GM19043 (cell line): Measurements from ENCODE around the gene CFAP69.

ENCODE experiments used
- ATAC-seq: cut with Tn5 transposase; IDR thresholded peaks from one replicate; pipeline ENCODE4 v1.9.1; 2021; ENCODE audit warnings: low read depth; ENCODE audit not compliant: unreplicated experiment

The CFAP69 gene

GRCh38 chr7:90267263-90267858 is 22.4 kb downstream of the CFAP69 start:
- ATAC-seq, result no peak

GRCh38 chr7:90269163-90269562 is 24.2 kb downstream of the CFAP69 start:
- no peak for ATAC-seq

GRCh38 chr7:90270431-90271178 is 25.6 kb downstream of the CFAP69 start:
- no peak for ATAC-seq

- no peak for ATAC-seq
These were observed 26.8 kb downstream of the CFAP69 start for GRCh38 chr7:90271753-90272152.

GRCh38 chr7:90272242-90272641 is 27.3 kb downstream of the CFAP69 start:
- no peak for ATAC-seq

GRCh38 chr7:90274161-90274560 is 29.2 kb downstream of the CFAP69 start:
- no peak for ATAC-seq

- no peak for ATAC-seq
These were observed 31.2 kb downstream of the CFAP69 start for GRCh38 chr7:90276033-90276728.

GRCh38 chr7:90288154-90288553 is 43.2 kb downstream of the CFAP69 start:
- ATAC-seq, result no peak

GRCh38 chr7:90290244-90291113 is 45.5 kb downstream of the CFAP69 start:
- no peak for ATAC-seq

- ATAC-seq, result no peak
These were observed 53.4 kb downstream of the CFAP69 start for GRCh38 chr7:90298145-90299038.

GRCh38 chr7:90303241-90303640 is 58.3 kb downstream of the CFAP69 start:
- ATAC-seq, result no peak

- no peak for ATAC-seq
These were observed 64.9 kb downstream of the CFAP69 start for GRCh38 chr7:90309872-90310271.

GRCh38 chr7:90311175-90311574 is 66.2 kb downstream of the CFAP69 start:
- ATAC-seq, result no peak

- no peak for ATAC-seq
These were observed 67.8 kb downstream of the CFAP69 start for GRCh38 chr7:90312745-90313144.

- ATAC-seq, result no peak
These were observed 68.9 kb downstream of the CFAP69 start for GRCh38 chr7:90313907-90314306.

GRCh38 chr7:90320014-90320413 is 75.0 kb downstream of the CFAP69 start:
- ATAC-seq, result no peak

GRCh38 chr7:90320418-90320800 is 75.4 kb downstream of the CFAP69 start:
- no peak for ATAC-seq

- ATAC-seq, result no peak
These were observed 76.0 kb downstream of the CFAP69 start, which contains the start of gene FAM237B for GRCh38 chr7:90320801-90321494. TSS of gene FAM237B (minus strand) at chr7:90321304. CDS start at chr7:90319748, 1,556 bp downstream.

GRCh38 chr7:90322837-90323236 is 77.9 kb downstream of the CFAP69 start:
- ATAC-seq, result no peak
